ENCODE results near the gene MLXIPL. TPM values are rescaled to one million over a fixed set of nuclear protein-coding genes. Genes with fewer than 3 reads are reported as not detected.

MLXIPL gene
- total RNA-seq, 2 donors from 2014 or later: 39.7 to 58.0 TPM

DNA sequence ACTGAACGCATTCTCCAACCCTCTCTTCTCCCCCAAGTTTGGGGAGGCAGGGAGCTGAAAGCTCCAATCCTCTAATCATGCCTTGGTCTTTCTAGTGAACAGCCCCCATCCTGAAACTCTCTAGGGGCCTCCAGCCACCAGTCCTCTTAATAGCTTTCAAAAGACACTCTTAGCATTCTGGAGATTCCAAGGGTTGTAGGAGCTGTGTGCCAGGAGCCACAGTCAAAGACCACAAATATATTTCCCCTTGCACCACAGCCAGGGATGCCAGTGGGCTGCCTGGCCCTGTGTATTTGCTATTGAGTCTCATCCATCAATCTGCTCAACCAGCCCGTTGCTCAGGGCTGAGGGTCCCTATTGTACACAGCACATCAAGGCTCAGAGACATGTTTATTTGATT, 18.5 kb upstream of the MLXIPL start:
- Histone ChIP-seq H3K9me3 (ENCODE audit: control insufficient read depth, low read length) (peaks cover 10% of the 10 kb centered on the region), H3K4me1 (ENCODE audit: control insufficient read depth, insufficient read depth, low read length) (no peaks in the 10 kb centered on the region), H3K9ac (ENCODE audit: extremely low read depth, low read length, poor library complexity, severe bottlenecking) (no peak overlapping the region), H3K4me3 (ENCODE audit: low read length) (no peak overlapping the region), H3K27ac (ENCODE audit: low read depth, low read length) (no peak overlapping the region), H3K27me3 (ENCODE audit: control insufficient read depth, insufficient read depth, low read length, poor library complexity, severe bottlenecking) (peaks cover 27% of the 10 kb centered on the region), H3K36me3 (ENCODE audit: control insufficient read depth, insufficient read depth, low read length) (no peaks in the 10 kb centered on the region)
- no peaks in the 10 kb centered on the region for H3K36me3 Mint-ChIP-seq (ENCODE audit: low read depth)
- H3K9me3 Mint-ChIP-seq: peaks cover 19% of the 10 kb centered on the region
- peaks cover 4% of the 10 kb centered on the region for H3K4me1 Mint-ChIP-seq
- H3K4me3 Mint-ChIP-seq: no peak overlapping the region
- H3K27ac Mint-ChIP-seq: no peak overlapping the region
- DNase-seq: no peak
- 92% methylated on average over 2 of the region's 2 CpGs; no CpG with 5 or more reads in 1 of the 2 experiments for WGBS, 2 experiments (ENCODE audit: insufficient coverage in 1 of 2, insufficient read length in 1 of 2)
- peaks cover 41% of the 10 kb centered on the region for H3K27me3 Mint-ChIP-seq (ENCODE audit: insufficient read depth)
- TF ChIP-seq, protein P1, sequence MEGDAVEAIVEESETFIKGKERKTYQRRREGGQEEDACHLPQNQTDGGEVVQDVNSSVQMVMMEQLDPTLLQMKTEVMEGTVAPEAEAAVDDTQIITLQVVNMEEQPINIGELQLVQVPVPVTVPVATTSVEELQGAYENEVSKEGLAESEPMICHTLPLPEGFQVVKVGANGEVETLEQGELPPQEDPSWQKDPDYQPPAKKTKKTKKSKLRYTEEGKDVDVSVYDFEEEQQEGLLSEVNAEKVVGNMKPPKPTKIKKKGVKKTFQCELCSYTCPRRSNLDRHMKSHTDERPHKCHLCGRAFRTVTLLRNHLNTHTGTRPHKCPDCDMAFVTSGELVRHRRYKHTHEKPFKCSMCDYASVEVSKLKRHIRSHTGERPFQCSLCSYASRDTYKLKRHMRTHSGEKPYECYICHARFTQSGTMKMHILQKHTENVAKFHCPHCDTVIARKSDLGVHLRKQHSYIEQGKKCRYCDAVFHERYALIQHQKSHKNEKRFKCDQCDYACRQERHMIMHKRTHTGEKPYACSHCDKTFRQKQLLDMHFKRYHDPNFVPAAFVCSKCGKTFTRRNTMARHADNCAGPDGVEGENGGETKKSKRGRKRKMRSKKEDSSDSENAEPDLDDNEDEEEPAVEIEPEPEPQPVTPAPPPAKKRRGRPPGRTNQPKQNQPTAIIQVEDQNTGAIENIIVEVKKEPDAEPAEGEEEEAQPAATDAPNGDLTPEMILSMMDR (conservative IDR thresholded peaks at IDR 0.05): no peak

DNA sequence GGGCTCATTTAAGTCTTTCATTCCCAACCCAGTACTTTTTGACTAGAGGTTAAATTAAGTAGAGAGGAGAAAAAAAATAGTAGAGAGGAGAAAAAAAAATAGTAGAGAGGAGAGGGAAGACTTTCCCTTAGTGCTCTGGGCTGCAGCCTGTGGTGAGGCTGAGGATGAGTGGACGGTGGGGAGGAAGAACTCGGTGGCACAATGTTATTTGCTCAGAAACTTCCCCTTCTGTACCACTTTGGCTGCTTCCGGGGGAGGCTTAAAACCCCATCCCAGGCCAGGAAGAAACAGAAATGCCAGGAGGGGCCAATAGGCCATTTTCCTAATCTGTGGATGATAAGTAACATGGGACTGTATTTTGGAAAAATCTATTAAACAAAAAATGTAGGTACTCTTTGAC, 14.6 kb upstream of the MLXIPL start:
- H3K9me3 ChIP-seq (ENCODE audit: control insufficient read depth, low read length): peaks cover 10% of the 10 kb centered on the region
- H3K4me1 ChIP-seq (ENCODE audit: control insufficient read depth, insufficient read depth, low read length): no peaks in the 10 kb centered on the region
- no peak for DNase-seq
- H3K36me3 ChIP-seq (ENCODE audit: control insufficient read depth, insufficient read depth, low read length): no peaks in the 10 kb centered on the region
- H3K27me3 Mint-ChIP-seq (ENCODE audit: insufficient read depth): peaks cover 12% of the 10 kb centered on the region
- no peak overlapping the region for H3K9ac ChIP-seq (ENCODE audit: extremely low read depth, low read length, poor library complexity, severe bottlenecking)
- H3K27ac ChIP-seq (ENCODE audit: low read depth, low read length): no peak overlapping the region
- TF ChIP-seq, protein P1 (conservative IDR thresholded peaks at IDR 0.05): no peak
- no peaks in the 10 kb centered on the region for H3K27me3 ChIP-seq (ENCODE audit: control insufficient read depth, insufficient read depth, low read length, poor library complexity, severe bottlenecking)
- H3K4me3 Mint-ChIP-seq: no peak overlapping the region
- no peak overlapping the region for H3K4me3 ChIP-seq (ENCODE audit: low read length)
- no peak overlapping the region for H3K27ac Mint-ChIP-seq
- H3K9me3 Mint-ChIP-seq: peaks cover 19% of the 10 kb centered on the region
- H3K4me1 Mint-ChIP-seq: peaks cover 5% of the 10 kb centered on the region
- 86% methylated on average over 3 of the region's 3 CpGs; no CpG with 5 or more reads in 1 of the 2 experiments for WGBS, 2 experiments (ENCODE audit: insufficient coverage in 1 of 2, insufficient read length in 1 of 2)
- no peaks in the 10 kb centered on the region for H3K36me3 Mint-ChIP-seq (ENCODE audit: low read depth)

DNA sequence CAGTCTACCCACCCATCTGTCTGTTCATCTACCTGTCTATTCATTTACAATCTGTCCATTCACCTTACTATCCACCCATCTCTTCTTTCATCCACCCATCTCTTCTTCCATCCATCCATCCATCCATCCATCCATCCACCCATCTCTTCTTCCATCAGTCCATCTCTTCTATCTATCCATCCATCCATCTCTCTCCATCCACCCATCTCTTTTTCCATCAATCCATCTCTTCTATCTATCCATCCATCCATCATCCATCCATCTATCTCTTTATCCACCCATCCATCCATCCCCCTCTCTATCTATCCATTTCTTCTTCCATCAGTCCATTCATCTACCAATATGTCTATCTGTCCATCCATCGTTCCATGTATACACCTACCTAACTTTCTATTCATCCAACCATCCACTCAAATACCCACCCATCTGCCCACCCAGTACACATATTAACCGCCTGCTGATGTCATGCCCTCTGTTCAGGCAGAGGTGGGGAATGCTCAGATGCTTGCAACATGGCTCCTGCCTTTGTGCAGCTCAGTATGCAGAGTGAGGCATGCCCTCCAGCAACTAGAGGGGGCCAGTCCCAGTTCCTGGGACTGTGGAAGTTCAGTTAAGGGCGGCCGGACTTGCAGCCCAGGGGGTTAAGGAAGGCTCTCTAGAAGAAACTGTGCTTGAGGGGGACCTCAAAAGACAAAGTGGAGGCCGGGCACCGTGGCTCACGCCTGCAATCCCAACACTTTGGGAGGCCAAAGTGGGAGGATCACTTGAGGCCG, 11.3 kb upstream of the MLXIPL start:
- Mint-ChIP-seq H3K27ac (no peak overlapping the region), H3K27me3 (ENCODE audit: insufficient read depth) (peaks cover 20% of the 10 kb centered on the region), H3K36me3 (ENCODE audit: low read depth) (no peaks in the 10 kb centered on the region), H3K9me3 (peaks cover 5% of the 10 kb centered on the region), H3K4me3 (no peak overlapping the region), H3K4me1 (peaks cover 5% of the 10 kb centered on the region)
- no peak for DNase-seq
- 84 to 92% methylated on average over 4 to 8 of the region's 8 CpGs for WGBS, 2 experiments (ENCODE audit: insufficient coverage in 1 of 2, insufficient read length in 1 of 2)
- H3K4me3 ChIP-seq (ENCODE audit: low read length): no peak overlapping the region
- H3K9me3 ChIP-seq (ENCODE audit: control insufficient read depth, low read length): no peaks in the 10 kb centered on the region
- no peaks in the 10 kb centered on the region for H3K36me3 ChIP-seq (ENCODE audit: control insufficient read depth, insufficient read depth, low read length)
- no peaks in the 10 kb centered on the region for H3K27me3 ChIP-seq (ENCODE audit: control insufficient read depth, insufficient read depth, low read length, poor library complexity, severe bottlenecking)
- H3K4me1 ChIP-seq (ENCODE audit: control insufficient read depth, insufficient read depth, low read length): no peaks in the 10 kb centered on the region
- no peak overlapping the region for H3K9ac ChIP-seq (ENCODE audit: extremely low read depth, low read length, poor library complexity, severe bottlenecking)
- no peak overlapping the region for H3K27ac ChIP-seq (ENCODE audit: low read depth, low read length)
- TF ChIP-seq, protein P1 (conservative IDR thresholded peaks at IDR 0.05): no peak
